ENCODE measurements around the gene PRSS8. TPM values are rescaled to one million over a fixed set of nuclear protein-coding genes. Genes with fewer than 3 reads are reported as not detected.
"Not testable (repeated sequence)": the region's sequence is repeated elsewhere in the genome, so short reads cannot be mapped to it uniquely, and the experiment has no call there.

Gene PRSS8
- not detected for polyA plus RNA-seq

GRCh38 chr16:31135535-31136286 lies at the start of gene PRSS8:
PRSS8 (minus strand) TSS chr16:31135727; CDS start chr16:31135498, 229 bp downstream.
- Mint-ChIP-seq H3K4me1 (no peaks in the 10 kb centered on the region), H3K27me3 (ENCODE audit: low read depth in 3 of 3) (no peaks in the 10 kb centered on the region), H3K27ac (no peak within 1 kb of the TSS), H3K4me3 (no peak within 1 kb of the TSS), H3K36me3 (peaks cover 0 to 11% (median 0%) of the 10 kb centered on the region in 3 donors), H3K9me3 (no peaks in the 10 kb centered on the region)
- DNase-seq: no peak

- Mint-ChIP-seq H3K4me3 (peak overlapping the region; percentile 66 to 84 (median 79)), H3K27me3 (ENCODE audit: low read depth in 3 of 3) (peaks cover 23 to 71% (median 55%) of the 10 kb centered on the region in 3 donors), H3K27ac (peak overlapping the region; percentile 46 to 86 (median 81)), H3K9me3 (no peaks in the 10 kb centered on the region), H3K36me3 (peaks cover 61 to 82% (median 66%) of the 10 kb centered on the region in 3 donors), H3K4me1 (peaks cover 88 to 90% of the 10 kb centered on the region in 2 donors)
- peak in 1 of 3 donors; percentile 21 for DNase-seq
These were observed 49.4 kb upstream of the PRSS8 start for GRCh38 chr16:31184888-31185287.

DNA sequence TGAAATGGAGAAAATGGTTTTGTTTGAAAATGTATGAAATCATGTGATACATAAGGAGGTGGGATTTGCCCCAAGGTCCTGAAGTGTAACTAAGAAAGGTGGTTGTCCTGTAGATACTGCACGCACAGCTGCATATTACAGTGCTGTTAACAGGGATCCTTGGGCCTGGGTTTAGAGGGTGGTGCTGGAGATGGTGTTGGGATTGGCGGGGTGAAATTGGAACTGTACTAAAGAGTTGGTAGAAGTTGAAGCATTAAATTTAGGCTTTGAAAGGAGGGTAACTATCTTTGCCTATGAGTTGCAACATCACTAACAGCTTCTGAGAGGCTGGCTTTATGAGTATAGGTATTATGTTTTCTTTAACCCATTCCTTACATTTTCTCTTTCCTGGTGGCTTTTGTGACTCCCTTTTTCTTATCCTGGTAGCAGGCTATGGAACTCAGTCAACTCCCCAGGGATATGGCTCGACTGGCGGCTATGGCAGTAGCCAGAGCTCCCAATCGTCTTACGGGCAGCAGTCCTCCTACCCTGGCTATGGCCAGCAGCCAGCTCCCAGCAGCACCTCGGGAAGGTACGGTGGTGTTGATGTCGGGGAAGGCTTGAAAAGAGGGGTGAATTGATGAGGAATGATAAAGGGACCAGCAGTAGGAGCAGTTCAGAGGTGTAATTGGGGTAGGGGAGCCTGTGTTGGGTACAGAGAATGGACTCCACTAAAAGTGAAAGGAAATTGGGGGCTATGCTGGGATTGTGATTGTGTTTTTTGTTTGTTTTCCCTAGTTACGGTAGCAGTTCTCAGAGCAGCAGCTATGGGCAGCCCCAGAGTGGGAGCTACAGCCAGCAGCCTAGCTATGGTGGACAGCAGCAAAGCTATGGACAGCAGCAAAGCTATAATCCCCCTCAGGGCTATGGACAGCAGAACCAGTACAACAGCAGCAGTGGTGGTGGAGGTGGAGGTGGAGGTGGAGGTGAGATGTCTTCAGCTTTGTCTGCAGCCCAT lies 48.2 kb upstream of the PRSS8 start:
- H3K9me3 Mint-ChIP-seq: no peaks in the 10 kb centered on the region
- H3K4me1 Mint-ChIP-seq: peaks cover 81 to 84% of the 10 kb centered on the region in 2 donors
- H3K27ac Mint-ChIP-seq: peak overlapping the region; percentile 51 to 80 (median 64)
- H3K4me3 Mint-ChIP-seq: peak overlapping the region; percentile 93 to 99 (median 96)
- H3K27me3 Mint-ChIP-seq (ENCODE audit: low read depth in 3 of 3): peaks cover 26 to 66% (median 57%) of the 10 kb centered on the region in 3 donors
- DNase-seq: peak in 1 of 3 donors; percentile 10
- H3K36me3 Mint-ChIP-seq: peaks cover 50 to 71% (median 55%) of the 10 kb centered on the region in 3 donors

DNA sequence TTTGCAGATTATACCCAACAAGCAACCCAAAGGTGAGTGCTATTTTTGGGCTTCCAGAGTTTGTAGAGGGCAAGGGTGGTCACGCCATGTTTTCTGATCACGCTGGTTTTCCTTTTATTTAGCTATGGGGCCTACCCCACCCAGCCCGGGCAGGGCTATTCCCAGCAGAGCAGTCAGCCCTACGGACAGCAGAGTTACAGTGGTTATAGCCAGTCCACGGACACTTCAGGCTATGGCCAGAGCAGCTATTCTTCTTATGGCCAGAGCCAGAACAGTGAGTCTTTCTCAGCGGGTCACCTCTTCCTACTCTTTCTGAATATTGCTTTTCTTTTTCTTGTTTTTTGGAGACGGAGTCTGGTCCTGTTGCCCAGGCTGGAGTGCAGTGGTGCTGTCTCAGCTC lies 46.9 kb upstream of the PRSS8 start:
- H3K27ac Mint-ChIP-seq: peak overlapping the region; percentile 53 to 87 (median 74)
- H3K4me3 Mint-ChIP-seq: peak overlapping the region; percentile 93 to 99 (median 96)
- no peaks in the 10 kb centered on the region for H3K9me3 Mint-ChIP-seq
- peaks cover 26 to 56% (median 55%) of the 10 kb centered on the region in 3 donors for H3K27me3 Mint-ChIP-seq (ENCODE audit: low read depth in 3 of 3)
- DNase-seq: no peak
- H3K36me3 Mint-ChIP-seq: peaks cover 46 to 59% (median 51%) of the 10 kb centered on the region in 3 donors
- peaks cover 78 to 83% of the 10 kb centered on the region in 2 donors for H3K4me1 Mint-ChIP-seq

DNA sequence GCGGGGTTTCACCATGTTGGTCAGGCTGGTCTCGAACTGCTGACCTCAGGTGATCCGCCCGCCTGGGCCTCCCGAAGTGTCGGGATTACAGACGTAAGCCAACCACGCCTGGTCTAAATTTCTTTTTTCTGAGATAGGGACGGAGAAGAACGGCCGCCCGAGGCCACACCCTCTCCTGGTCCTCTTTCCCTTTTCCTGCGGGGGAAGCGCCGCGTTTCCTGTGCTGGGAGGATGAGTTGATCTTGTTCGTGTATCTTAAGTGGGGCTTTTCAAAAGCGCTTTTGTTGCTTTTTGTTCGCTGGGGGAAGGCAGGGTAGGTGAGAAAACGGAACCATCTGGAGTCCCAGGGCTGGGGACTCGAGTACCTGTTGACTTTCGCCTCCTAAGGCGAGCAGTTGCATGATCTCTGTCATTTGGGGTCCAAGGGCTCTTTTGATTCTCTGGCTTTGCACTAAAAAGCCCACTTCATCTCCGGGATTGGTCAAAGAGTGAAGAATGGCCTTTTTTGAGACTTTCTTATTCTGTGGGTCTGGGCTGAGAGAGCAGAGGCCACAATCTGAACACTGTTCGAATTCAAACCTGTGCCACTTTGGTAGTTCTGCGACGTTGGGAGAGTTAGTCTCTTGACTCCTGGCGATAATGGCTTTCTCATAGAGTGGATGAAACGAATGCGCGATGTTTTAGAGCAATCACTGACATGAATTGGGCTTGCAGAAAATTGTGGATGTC lies 45.7 kb upstream of the PRSS8 start:
- peaks cover 28 to 54% (median 52%) of the 10 kb centered on the region in 3 donors for H3K27me3 Mint-ChIP-seq (ENCODE audit: low read depth in 3 of 3)
- H3K4me3 Mint-ChIP-seq: peak overlapping the region; percentile 93 to 99 (median 96)
- peak overlapping the region; percentile 87 to 98 (median 93) for H3K27ac Mint-ChIP-seq
- peak in 1 of 3 donors; percentile 26 for DNase-seq
- H3K36me3 Mint-ChIP-seq: peaks cover 34 to 48% (median 40%) of the 10 kb centered on the region in 3 donors
- peaks cover 76 to 80% of the 10 kb centered on the region in 2 donors for H3K4me1 Mint-ChIP-seq
- H3K9me3 Mint-ChIP-seq: no peaks in the 10 kb centered on the region

DNA sequence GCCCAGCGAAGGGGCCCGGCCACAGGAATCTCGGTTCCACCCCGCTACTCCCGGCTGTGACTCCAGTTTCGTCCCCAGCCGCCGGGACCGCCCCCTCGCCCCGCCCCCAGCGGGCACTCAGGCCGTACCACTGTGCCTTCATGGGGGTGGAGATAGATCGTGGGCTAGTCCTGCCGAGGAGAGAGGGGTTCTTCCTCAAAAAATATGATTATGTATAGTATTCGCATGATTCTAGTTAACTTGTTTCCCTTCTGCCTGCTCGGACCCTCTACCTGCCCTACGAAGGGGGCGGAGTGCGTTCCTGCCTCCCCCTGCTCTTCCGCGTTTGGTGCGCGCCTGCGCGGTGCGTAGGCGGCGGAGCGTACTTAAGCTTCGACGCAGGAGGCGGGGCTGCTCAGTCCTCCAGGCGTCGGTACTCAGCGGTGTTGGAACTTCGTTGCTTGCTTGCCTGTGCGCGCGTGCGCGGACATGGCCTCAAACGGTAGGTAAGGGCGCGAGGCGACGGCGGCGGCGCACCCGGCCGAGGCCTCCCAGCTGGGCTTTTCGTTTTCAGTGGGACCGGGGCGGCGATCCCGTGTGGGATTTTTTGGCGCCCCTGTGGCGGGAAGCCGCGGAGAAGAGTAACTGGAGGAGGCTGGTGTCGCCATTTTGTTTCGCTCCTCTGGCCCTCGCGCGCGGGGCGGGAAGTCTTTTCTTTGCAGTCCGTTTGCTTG lies 44.4 kb upstream of the PRSS8 start, which contains the start of gene FUS:
Gene FUS (plus strand): TSS at position 393 of the 713 bp plus-strand sequence. CDS start 76 bp downstream, at position 469.
- H3K27ac Mint-ChIP-seq: peak within 1 kb of the TSS; percentile 90 to 100 (median 98)
- H3K4me1 Mint-ChIP-seq: peaks cover 63 to 66% of the 10 kb centered on the region in 2 donors
- peak within 1 kb of the TSS; percentile 93 to 99 (median 96) for H3K4me3 Mint-ChIP-seq
- DNase-seq: peak; percentile 91 to 95 (median 95)
- no peaks in the 10 kb centered on the region for H3K9me3 Mint-ChIP-seq
- peaks cover 27 to 44% (median 43%) of the 10 kb centered on the region in 3 donors for H3K27me3 Mint-ChIP-seq (ENCODE audit: low read depth in 3 of 3)
- peaks cover 22 to 35% (median 27%) of the 10 kb centered on the region in 3 donors for H3K36me3 Mint-ChIP-seq

GRCh38 chr16:31179219-31179746 lies 43.8 kb upstream of the PRSS8 start:
- Mint-ChIP-seq H3K27me3 (ENCODE audit: low read depth in 3 of 3) (peaks cover 25 to 41% (median 40%) of the 10 kb centered on the region in 3 donors), H3K4me1 (peaks cover 57 to 60% of the 10 kb centered on the region in 2 donors), H3K27ac (peak overlapping the region; percentile 90 to 100 (median 97)), H3K4me3 (peak overlapping the region; percentile 93 to 99 (median 96)), H3K36me3 (peaks cover 18 to 31% (median 23%) of the 10 kb centered on the region in 3 donors), H3K9me3 (no peaks in the 10 kb centered on the region)
- no peak for DNase-seq

DNA sequence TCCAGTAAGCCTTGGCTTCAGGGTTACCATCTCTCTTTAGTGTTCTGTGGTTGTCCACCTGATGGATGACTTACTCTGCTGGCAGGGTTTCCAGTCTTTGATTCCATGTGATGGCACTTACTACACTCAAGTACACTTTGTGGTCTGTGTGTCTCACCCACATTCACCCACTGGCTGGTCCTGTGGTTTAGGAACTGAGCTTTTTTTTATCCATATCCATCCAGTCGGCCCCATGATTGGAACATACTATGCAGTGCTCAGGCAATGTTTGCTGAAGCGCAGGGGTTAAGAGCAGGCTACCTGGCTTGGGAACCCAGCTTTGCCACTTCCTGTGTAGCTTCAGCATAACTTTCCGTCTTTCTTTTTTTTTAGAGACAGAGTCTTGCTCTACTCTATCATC lies 41.6 kb upstream of the PRSS8 start:
- Mint-ChIP-seq H3K27ac (peak overlapping the region; percentile 12 to 90 (median 75)), H3K4me1 (peaks cover 36 to 39% of the 10 kb centered on the region in 2 donors), H3K27me3 (ENCODE audit: low read depth in 3 of 3) (peaks cover 25 to 38% (median 29%) of the 10 kb centered on the region in 3 donors), H3K9me3 (no peaks in the 10 kb centered on the region), H3K4me3 (peak overlapping the region; percentile 68 to 85 (median 73)), H3K36me3 (peaks cover 5 to 10% (median 7%) of the 10 kb centered on the region in 3 donors)
- peak; percentile 76 to 78 (median 77) for DNase-seq

DNA sequence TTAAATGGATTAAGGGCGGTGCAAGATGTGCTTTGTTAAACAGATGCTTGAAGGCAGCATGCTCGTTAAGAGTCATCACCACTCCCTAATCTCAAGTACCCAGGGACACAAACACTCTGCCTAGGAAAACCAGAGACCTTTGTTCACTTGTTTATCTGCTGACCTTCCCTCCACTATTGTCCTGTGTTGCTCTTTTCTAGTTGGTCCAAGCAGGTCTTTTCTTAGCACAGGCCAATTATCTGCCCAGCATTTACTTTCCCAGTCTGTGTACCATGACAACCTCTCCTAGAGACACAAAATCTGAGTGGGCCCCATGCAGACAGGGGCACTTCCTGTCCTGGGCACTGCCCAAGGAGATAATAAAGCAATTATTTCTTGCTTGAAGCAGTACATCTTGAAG lies 34.5 kb upstream of the PRSS8 start:
- not testable (repeated sequence) for H3K27me3 Mint-ChIP-seq (ENCODE audit: low read depth in 3 of 3); DNase-seq; H3K27ac Mint-ChIP-seq; H3K9me3 Mint-ChIP-seq; H3K4me3 Mint-ChIP-seq; H3K36me3 Mint-ChIP-seq; H3K4me1 Mint-ChIP-seq

DNA sequence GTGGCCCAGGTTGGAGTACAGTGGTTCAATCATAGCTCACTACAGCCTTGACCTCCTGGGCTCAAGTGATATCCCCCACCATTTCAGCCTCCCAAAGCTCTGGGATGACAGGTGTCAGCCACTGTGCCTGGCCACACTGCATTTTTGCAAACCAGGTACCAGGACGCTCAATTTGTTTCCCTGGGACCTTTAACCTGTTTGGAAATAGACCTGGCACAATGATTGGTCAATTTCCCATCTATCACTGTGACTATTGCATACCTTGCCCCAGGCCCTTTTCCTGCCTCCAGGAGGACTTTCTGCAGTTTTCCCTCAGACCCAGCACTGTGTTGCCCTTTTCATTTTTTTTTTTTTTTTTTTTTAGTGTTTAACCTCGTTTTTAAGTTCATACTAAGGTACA lies 33.3 kb upstream of the PRSS8 start:
- no peak overlapping the region for H3K4me3 Mint-ChIP-seq
- H3K9me3 Mint-ChIP-seq: no peaks in the 10 kb centered on the region
- no peaks in the 10 kb centered on the region for H3K36me3 Mint-ChIP-seq
- no peaks in the 10 kb centered on the region for H3K4me1 Mint-ChIP-seq
- no peak for DNase-seq
- peaks cover 0 to 6% (median 0%) of the 10 kb centered on the region in 3 donors for H3K27me3 Mint-ChIP-seq (ENCODE audit: low read depth in 3 of 3)
- H3K27ac Mint-ChIP-seq: no peak overlapping the region

DNA sequence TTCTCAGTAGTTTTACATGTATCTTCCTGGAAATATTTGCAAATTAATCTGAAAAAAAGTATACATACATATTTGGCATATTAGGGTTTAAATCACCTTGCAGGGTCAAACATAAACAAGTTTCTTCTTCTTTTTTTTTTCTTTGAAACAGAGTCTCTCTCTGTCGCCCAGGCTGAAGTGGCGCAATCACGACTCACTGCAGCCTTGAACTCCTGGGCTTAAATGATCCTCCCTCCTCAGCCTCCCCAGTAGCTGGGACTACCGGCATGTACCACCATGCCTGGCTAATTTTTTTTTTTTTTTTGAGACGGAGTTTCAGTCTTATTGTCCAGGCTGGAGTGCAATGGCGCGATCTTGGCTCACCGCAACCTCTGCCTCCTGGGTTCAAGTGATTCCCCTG lies 31.8 kb upstream of the PRSS8 start:
- Mint-ChIP-seq H3K27me3 (ENCODE audit: low read depth in 3 of 3) (peaks cover 0 to 6% (median 4%) of the 10 kb centered on the region in 3 donors), H3K36me3 (no peaks in the 10 kb centered on the region), H3K4me3 (no peak overlapping the region), H3K9me3 (no peaks in the 10 kb centered on the region), H3K27ac (no peak overlapping the region), H3K4me1 (no peaks in the 10 kb centered on the region)
- no peak for DNase-seq

- Mint-ChIP-seq H3K36me3 (no peaks in the 10 kb centered on the region), H3K9me3 (no peaks in the 10 kb centered on the region), H3K27ac (peak overlapping the region in 1 of 6 donors; percentile 8), H3K4me1 (peaks cover 8 to 9% of the 10 kb centered on the region in 2 donors), H3K27me3 (ENCODE audit: low read depth in 3 of 3) (peaks cover 1 to 4% (median 3%) of the 10 kb centered on the region in 3 donors), H3K4me3 (peak overlapping the region in 4 of 5 donors; percentile 18 to 56 (median 30))
- DNase-seq: no peak
These were observed 21.6 kb upstream of the PRSS8 start for GRCh38 chr16:31157136-31157535.

All from immature natural killer cell (primary cell).